Germinal center (tissue), 1 donor: ENCODE data around the gene RSKR.
"Not testable (repeated sequence)": the region's sequence is repeated elsewhere in the genome, so short reads cannot be mapped to it uniquely, and the experiment has no call there.

Experiments
- DNase-seq: peaks from one replicate; pipeline ENCODE4 v3.0.0; 2012; ENCODE audit warnings: mixed read lengths, low spot score

Gene RSKR

GRCh38 chr17:28577466-28577824 is 36.5 kb downstream of the RSKR start:
- no peak for DNase-seq

- peak; percentile 99 for DNase-seq
These were observed 37.1 kb downstream of the RSKR start, which contains the start of gene ALDOC for GRCh38 chr17:28576758-28577465. Gene ALDOC (minus strand): TSS chr17:28576895. CDS start chr17:28575532, 1,363 bp downstream.

- not testable (repeated sequence) for DNase-seq
These were observed 38.0 kb downstream of the RSKR start for GRCh38 chr17:28576016-28576415.

GRCh38 chr17:28575126-28575795 is 38.7 kb downstream of the RSKR start:
- DNase-seq: no peak

- no peak for DNase-seq
These were observed 39.5 kb downstream of the RSKR start for GRCh38 chr17:28574526-28574925.

- no peak for DNase-seq
These were observed 40.0 kb downstream of the RSKR start for GRCh38 chr17:28573966-28574480.

- DNase-seq: no peak
These were observed 40.5 kb downstream of the RSKR start for GRCh38 chr17:28573521-28573920.

GRCh38 chr17:28573040-28573380 is 41.0 kb downstream of the RSKR start:
- DNase-seq: no peak

- DNase-seq: no peak
These were observed 41.5 kb downstream of the RSKR start for GRCh38 chr17:28572259-28573039.

- DNase-seq: peak; percentile 97
These were observed 42.4 kb downstream of the RSKR start, which contains the start of gene PIGS for GRCh38 chr17:28571361-28572122. Gene PIGS (minus strand): TSS chr17:28571524. CDS start chr17:28571496, 28 bp downstream.

GRCh38 chr17:28570716-28571360 is 43.1 kb downstream of the RSKR start:
- peak; percentile 51 for DNase-seq

GRCh38 chr17:28569446-28569845 is 44.5 kb downstream of the RSKR start:
- DNase-seq: no peak

GRCh38 chr17:28567604-28568003 is 46.4 kb downstream of the RSKR start:
- DNase-seq: peak; percentile 74

- DNase-seq: no peak
These were observed 50.5 kb downstream of the RSKR start for GRCh38 chr17:28563475-28563874.
